GM12878 (cell line): ENCODE results near the gene MRPS25. TPM values are rescaled to one million over a fixed set of nuclear protein-coding genes. Genes with fewer than 3 reads are reported as not detected.

Experiments
- ATAC-seq: fragments of 200-7000 bp; cut with Tn5 transposase; 3 replicates; pipeline ENCODE4 v1.9.1; 2020; ENCODE audit warnings: mild to moderate bottlenecking, moderate library complexity
- BruUV-seq: library from RNA; stranded (reverse); fragments of 400-500 nt; replicated peaks from 2 replicates; lab custom pipeline; 2021; lab: Mats Ljungman, UMichigan
- CTCF ChIA-PET: fragments of 300-600 bp; sonication (Branson Sonifier 250); formaldehyde crosslinking; extraction: SDS; loops from one replicate; lab custom pipeline; 2021; ENCODE audit warnings: inconsistent platforms; lab: Yijun Ruan, JAX
- POLR2A ChIA-PET: fragments of 350-600 bp; formaldehyde crosslinking; extraction: SDS; loops from one replicate; lab custom pipeline; 2021; ENCODE audit warnings: inconsistent platforms; lab: Charles Lee
- RAD21 ChIA-PET: fragments of 300-600 bp; sonication (Branson Sonifier 250); formaldehyde crosslinking; loops from one replicate; lab custom pipeline; 2023; ENCODE audit warnings: antibody characterized with exemption; ENCODE audit not compliant: unreplicated experiment; lab: Charles Lee
- SMC1A ChIA-PET: fragments of 300-600 bp; sonication (Branson Sonifier 250); formaldehyde crosslinking; loops from one replicate; lab custom pipeline; 2023; ENCODE audit not compliant: unreplicated experiment, uncharacterized antibody; lab: Charles Lee
- DNase-seq: peaks from one replicate; pipeline ENCODE4 v3.0.0-alpha.2; 2011; ENCODE audit warnings: low read depth, low spot score
- FAIRE-seq: peaks from 3 replicates; lab custom pipeline; 2011; peaks lifted over from hg19 to GRCh38; lab: Jason Lieb, UNC
- H2AFZ ChIP-seq: 2 replicates; pipeline ENCODE4 v1.6.0; 2011; ENCODE audit warnings: low read depth, low read length, control low read depth; ENCODE audit not compliant: control insufficient read depth
- H3K27ac ChIP-seq: 2 replicates; pipeline ENCODE4 v1.5.1; 2011; ENCODE audit warnings: control low read depth; ENCODE audit not compliant: control insufficient read depth, insufficient read depth
- H3K27me3 ChIP-seq, 2 experiments: replicated peaks in 1 of 2; 2 replicates each; pipeline versions ENCODE4 v1.6.0 to v1.6.1; 2011; ENCODE audit warnings: low read length in 1 of 2; ENCODE audit not compliant: control insufficient read depth in 2 of 2, insufficient read depth in 2 of 2
- H3K36me3 ChIP-seq, 2 experiments: 2 replicates each; pipeline ENCODE4 v1.5.1; 2011; ENCODE audit warnings: low read length in 1 of 2; ENCODE audit not compliant: control insufficient read depth in 2 of 2, insufficient read depth in 2 of 2
- H3K4me1 ChIP-seq: 2 replicates; pipeline ENCODE4 v1.6.1; 2011; ENCODE audit warnings: mild to moderate bottlenecking, low read length, moderate library complexity, mixed read lengths; ENCODE audit not compliant: control insufficient read depth, insufficient read depth
- H3K4me2 ChIP-seq: 2 replicates; pipeline ENCODE4 v1.6.0; 2011; ENCODE audit warnings: control low read depth; ENCODE audit not compliant: control insufficient read depth, insufficient read depth
- H3K4me3 ChIP-seq: fragments of 200-600 bp; sonication (generic); 2 replicates; pipeline ENCODE4 v1.5.1; 2016
- H3K79me2 ChIP-seq: 2 replicates; pipeline ENCODE4 v1.6.0; 2011; ENCODE audit warnings: low read length; ENCODE audit not compliant: control insufficient read depth, insufficient read depth
- H3K9ac ChIP-seq: 2 replicates; pipeline ENCODE4 v1.8.0; 2011; ENCODE audit warnings: low read length, control low read depth, mixed read lengths; ENCODE audit not compliant: control insufficient read depth, insufficient read depth
- H3K9me3 ChIP-seq: replicated peaks from 3 replicates; pipeline ENCODE4 v1.5.1; 2011; ENCODE audit warnings: mild to moderate bottlenecking, low read length; ENCODE audit not compliant: control insufficient read depth, insufficient read depth
- H4K20me1 ChIP-seq: 2 replicates; pipeline ENCODE4 v1.6.0; 2011; ENCODE audit not compliant: control insufficient read depth, insufficient read depth
- ATF7 ChIP-seq: fragments of 450-650 bp; IDR thresholded peaks from 2 replicates; pipeline ENCODE4 v1.6.1; 2016; ENCODE audit warnings: low read depth, mild to moderate bottlenecking
- BCL3 ChIP-seq: IDR thresholded peaks from 2 replicates; pipeline ENCODE4 v1.6.1; 2011; ENCODE audit warnings: borderline replicate concordance, low read depth, mild to moderate bottlenecking, moderate library complexity, low read length; ENCODE audit not compliant: insufficient read depth, poor library complexity, severe bottlenecking
- ESRRA ChIP-seq: IDR thresholded peaks from 2 replicates; pipeline ENCODE4 v1.6.1; 2012; ENCODE audit warnings: mild to moderate bottlenecking, low read length, improper control_type of control experiment
- LARP7 ChIP-seq: fragments of 450-650 bp; IDR thresholded peaks from 2 replicates; pipeline ENCODE4 v1.6.1; 2017; ENCODE audit warnings: mild to moderate bottlenecking
- MTA2 ChIP-seq: fragments of 450-650 bp; IDR thresholded peaks from 2 replicates; pipeline ENCODE4 v1.6.1; 2016; ENCODE audit warnings: low read depth, mild to moderate bottlenecking, moderate library complexity
- NFXL1 ChIP-seq: fragments of 450-650 bp; IDR thresholded peaks from 2 replicates; pipeline ENCODE4 v1.6.1; 2017; ENCODE audit warnings: antibody characterized with exemption, mild to moderate bottlenecking, borderline replicate concordance
- RELB ChIP-seq: fragments of 450-650 bp; IDR thresholded peaks from 2 replicates; pipeline ENCODE4 v1.6.1; 2017; ENCODE audit warnings: low read depth, mild to moderate bottlenecking, moderate library complexity
- SIX5 ChIP-seq: IDR thresholded peaks from 2 replicates; pipeline ENCODE4 v1.6.1; 2011; ENCODE audit warnings: mild to moderate bottlenecking, low read depth, low read length, moderate library complexity; ENCODE audit not compliant: severe bottlenecking
- SP1 ChIP-seq: IDR thresholded peaks from one replicate; pipeline ENCODE4 v1.6.1; 2011; ENCODE audit warnings: low read depth, low read length
- USF1 ChIP-seq: IDR thresholded peaks from 2 replicates; pipeline ENCODE4 v1.6.1; 2011; ENCODE audit warnings: borderline replicate concordance, low read depth, mild to moderate bottlenecking, moderate library complexity, mixed read lengths, low read length; ENCODE audit not compliant: insufficient read depth; ENCODE audit errors: extremely low read length
- ZBTB33 ChIP-seq: fragments of 450-650 bp; IDR thresholded peaks from 2 replicates; pipeline ENCODE4 v1.6.1; 2017; ENCODE audit warnings: mild to moderate bottlenecking
- ZNF274 ChIP-seq: IDR thresholded peaks from one replicate; pipeline ENCODE4 v1.8.0; 2011; ENCODE audit not compliant: insufficient read length, insufficient read depth
- WGBS: methylation state at CpG from one replicate; pipeline ENCODE4 v1.1.6; 2016; ENCODE audit warnings: low lambda C conversion rate; ENCODE audit not compliant: insufficient replicate concordance, insufficient coverage; ENCODE audit errors: missing lambda C conversion rate; 5-methylcytosine and 5-hydroxymethylcytosine counted together
- in situ Hi-C: fragments of 300-500 bp; cut with MboI; formaldehyde crosslinking; loops from 9 replicates; pipeline ENCODE4 v1.14.3; 2018; ENCODE audit warnings: mixed read lengths
- intact Hi-C: fragments of 100-400 bp; cut with micrococcal nuclease; formaldehyde crosslinking; loops from one replicate; pipeline ENCODE4 v1.14.2; 2022; ENCODE audit not compliant: unreplicated experiment
- polyA plus RNA-seq, 11 experiments: library from polyadenylated mRNA; depleted of rRNA in 4 of 11; unstranded in 6 of 11; stranded (reverse) in 5 of 11; fragments of >200 nt; fragmentation: Nextera tagmentation in 4 of 11; fragmentation: Illumina TruSeq in 1 of 11; extraction: Ambion mirVana in 4 of 11; extraction: Trizol in 1 of 11; gene quantifications; 1 replicate in 1 of 11; 2 replicates in 10 of 11; pipeline versions ENCODE4 v1.2.1 to v1.2.3, GENCODE V29; 2011 to 2016; ENCODE audit warnings: inconsistent platforms in 2 of 11, missing spikeins in 2 of 11, low read depth in 1 of 11
- total RNA-seq, 4 experiments: library from RNA; depleted of rRNA in 3 of 4; stranded (reverse); fragments of >200 nt in 3 of 4; fragmentation: Illumina TruSeq in 1 of 4; extraction: Trizol in 1 of 4; gene quantifications; 2 replicates each; pipeline versions ENCODE4 v1.2.1 to v1.2.3, GENCODE V29; 2013 to 2021
- TF ChIP-seq, protein P1 (sequence below): fragments of 150-350 bp; IDR thresholded peaks from 2 replicates; pipeline ENCODE4 v1.6.1; 2014; ENCODE audit warnings: mild to moderate bottlenecking, low read depth, low read length
- TF ChIP-seq, protein P2 (sequence below): fragments of 450-650 bp; conservative IDR thresholded peaks from 2 replicates; pipeline ENCODE4 v1.6.1; 2017; ENCODE audit warnings: mild to moderate bottlenecking, moderate library complexity

Gene MRPS25
- total and polyA plus RNA-seq, 10 of the 15 experiments (the other 5 are each of a cell fraction or from before 2014, with no cell fraction given) = 17.0 to 114 (median 62.2) TPM

DNA sequence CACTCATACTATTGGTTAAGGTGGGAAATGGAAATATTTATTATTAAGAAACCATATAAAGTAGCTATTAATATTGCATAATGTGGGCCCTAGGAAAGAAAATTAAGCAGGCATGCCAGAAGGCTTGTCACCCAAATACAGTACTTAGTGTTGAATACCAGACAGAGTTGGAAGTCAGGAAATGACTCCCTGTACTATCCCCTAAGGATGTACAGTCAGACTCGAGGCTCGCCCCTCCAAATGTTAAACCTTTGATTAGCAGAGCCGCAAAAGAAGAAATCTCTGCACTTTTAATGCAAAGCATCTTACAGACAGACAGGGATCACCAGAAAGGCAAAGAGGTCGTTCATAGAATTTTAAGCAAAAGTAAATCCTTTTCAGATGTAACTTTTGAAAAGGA, 45.1 kb upstream of the MRPS25 start:
- ChIA-PET RAD21 (interaction anchor here (1.1 to 2.6 kb wide), 3 partner anchors 92 to 447 kb away, joined by 5 to 31 read pairs (median 5); no protein-coding TSS in a partner anchor), SMC1A (interaction anchor here (0.7 to 2.9 kb wide), 5 partner anchors 8 to 275 kb away, joined by 3 to 13 read pairs (median 3); no protein-coding TSS in a partner anchor), POLR2A (interaction anchor here (0.6 kb wide), 1 partner anchor 186 kb away, joined by 5 read pairs; no protein-coding TSS in a partner anchor), CTCF (interaction anchor here (0.6 to 5.3 kb wide), 8 partner anchors 8 to 244 kb away, joined by 4 to 68 read pairs (median 19); partner anchors contain the start of gene RBSN)
- no peak overlapping the region for H3K9ac ChIP-seq
- no peak overlapping the region for H2AFZ ChIP-seq
- no peak overlapping the region for H3K4me2 ChIP-seq
- ATAC-seq (no peak), DNase-seq (no peak), FAIRE-seq (no peak)
- in situ Hi-C loops = no loop called here
- H4K20me1 ChIP-seq = no peaks in the 10 kb centered on the region
- H3K27ac ChIP-seq = no peak overlapping the region
- no peaks in the 10 kb centered on the region; a peak in 1 of 4 replicates for H3K27me3 ChIP-seq
- no peaks in the 10 kb centered on the region for H3K9me3 ChIP-seq
- H3K36me3 ChIP-seq = no peaks in the 10 kb centered on the region
- H3K4me3 ChIP-seq = no peak overlapping the region
- intact Hi-C loops = no loop called here
- H3K79me2 ChIP-seq = no peaks in the 10 kb centered on the region
- BruUV-seq = no TSS peak
- 18% methylated on average over 4 of the region's 4 CpGs for WGBS
- no peaks in the 10 kb centered on the region for H3K4me1 ChIP-seq
- no peak for TF ChIP-seq SP1
- TF ChIP-seq, protein P1, sequence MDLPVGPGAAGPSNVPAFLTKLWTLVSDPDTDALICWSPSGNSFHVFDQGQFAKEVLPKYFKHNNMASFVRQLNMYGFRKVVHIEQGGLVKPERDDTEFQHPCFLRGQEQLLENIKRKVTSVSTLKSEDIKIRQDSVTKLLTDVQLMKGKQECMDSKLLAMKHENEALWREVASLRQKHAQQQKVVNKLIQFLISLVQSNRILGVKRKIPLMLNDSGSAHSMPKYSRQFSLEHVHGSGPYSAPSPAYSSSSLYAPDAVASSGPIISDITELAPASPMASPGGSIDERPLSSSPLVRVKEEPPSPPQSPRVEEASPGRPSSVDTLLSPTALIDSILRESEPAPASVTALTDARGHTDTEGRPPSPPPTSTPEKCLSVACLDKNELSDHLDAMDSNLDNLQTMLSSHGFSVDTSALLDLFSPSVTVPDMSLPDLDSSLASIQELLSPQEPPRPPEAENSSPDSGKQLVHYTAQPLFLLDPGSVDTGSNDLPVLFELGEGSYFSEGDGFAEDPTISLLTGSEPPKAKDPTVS = no peak
- TF ChIP-seq MTA2 = no peak
- TF ChIP-seq, protein P2, sequence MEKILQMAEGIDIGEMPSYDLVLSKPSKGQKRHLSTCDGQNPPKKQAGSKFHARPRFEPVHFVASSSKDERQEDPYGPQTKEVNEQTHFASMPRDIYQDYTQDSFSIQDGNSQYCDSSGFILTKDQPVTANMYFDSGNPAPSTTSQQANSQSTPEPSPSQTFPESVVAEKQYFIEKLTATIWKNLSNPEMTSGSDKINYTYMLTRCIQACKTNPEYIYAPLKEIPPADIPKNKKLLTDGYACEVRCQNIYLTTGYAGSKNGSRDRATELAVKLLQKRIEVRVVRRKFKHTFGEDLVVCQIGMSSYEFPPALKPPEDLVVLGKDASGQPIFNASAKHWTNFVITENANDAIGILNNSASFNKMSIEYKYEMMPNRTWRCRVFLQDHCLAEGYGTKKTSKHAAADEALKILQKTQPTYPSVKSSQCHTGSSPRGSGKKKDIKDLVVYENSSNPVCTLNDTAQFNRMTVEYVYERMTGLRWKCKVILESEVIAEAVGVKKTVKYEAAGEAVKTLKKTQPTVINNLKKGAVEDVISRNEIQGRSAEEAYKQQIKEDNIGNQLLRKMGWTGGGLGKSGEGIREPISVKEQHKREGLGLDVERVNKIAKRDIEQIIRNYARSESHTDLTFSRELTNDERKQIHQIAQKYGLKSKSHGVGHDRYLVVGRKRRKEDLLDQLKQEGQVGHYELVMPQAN = no peak
- no peak for TF ChIP-seq LARP7
- TF ChIP-seq ATF7 = no peak
- no peak for TF ChIP-seq ZBTB33
- no peak for TF ChIP-seq USF1
- TF ChIP-seq BCL3 = no peak
- TF ChIP-seq SIX5 = no peak
- no peak for TF ChIP-seq ESRRA
- TF ChIP-seq NFXL1 = no peak
- TF ChIP-seq RELB = no peak
- no peak for TF ChIP-seq ZNF274
